ENCODE measurements around the gene ZMAT5. TPM values are rescaled to one million over a fixed set of nuclear protein-coding genes. Genes with fewer than 3 reads are reported as not detected.

The ZMAT5 gene
- total and polyA plus RNA-seq, 10 of the 15 experiments (the other 5 are each of a cell fraction or from before 2014, with no cell fraction given): 2.3 to 43.0 (median 21.9) TPM

GRCh38 chr22:29801153-29801552 is 34.3 kb upstream of the ZMAT5 start (continued):
- no peak for TF ChIP-seq REST (IDR thresholded peaks at IDR 0.05; ENCODE audit: low read depth, low read length)
- no peak for TF ChIP-seq CHD4 (IDR thresholded peaks at IDR 0.05)

GRCh38 chr22:29799217-29799680 is 32.4 kb upstream of the ZMAT5 start:
- ChIA-PET POLR2A (interaction anchor here (0.9 kb wide), 1 partner anchor 24 kb away, joined by 3 read pairs; no protein-coding TSS in a partner anchor), CTCF (interaction anchor here (0.9 kb wide), 1 partner anchor 29 kb away, joined by 3 read pairs; no protein-coding TSS in a partner anchor), SMC1A (ENCODE audit: uncharacterized antibody, unreplicated experiment) (no interaction called here), RAD21 (ENCODE audit: unreplicated experiment) (interaction anchor here (1.9 kb wide), 1 partner anchor 22 kb away, joined by 4 read pairs; no protein-coding TSS in a partner anchor)
- WGBS (ENCODE audit: insufficient coverage, insufficient replicate concordance, low lambda C conversion rate, missing lambda C conversion rate): 98% methylated on average over 8 of the region's 8 CpGs
- H3K27ac ChIP-seq (ENCODE audit: control insufficient read depth, insufficient read depth): peak overlapping the region; percentile 51
- peaks cover 5 to 21% of the 10 kb centered on the region in 2 experiments; a peak in 3 of 4 replicates for H3K36me3 ChIP-seq (ENCODE audit: control insufficient read depth in 2 of 2, insufficient read depth in 2 of 2, low read length in 1 of 2)
- in situ Hi-C loops (cut with MboI): no loop called here
- no peaks in the 10 kb centered on the region for H3K27me3 ChIP-seq (replicated peaks in 1 of 2; ENCODE audit: control insufficient read depth in 2 of 2, insufficient read depth in 2 of 2, low read length in 1 of 2)
- DNase-seq (ENCODE audit: low read depth, low spot score): no peak
- no peak overlapping the region for H2AFZ ChIP-seq (ENCODE audit: control insufficient read depth, low read depth, low read length)
- TF ChIP-seq SP1 (IDR thresholded peaks at IDR 0.05; ENCODE audit: low read depth, low read length) (no peak), MYB (IDR thresholded peaks at IDR 0.05; ENCODE audit: borderline replicate concordance, low read depth, low read length) (no peak), ELK1 (IDR thresholded peaks at IDR 0.05; ENCODE audit: low read depth, low read length) (no peak)
- H3K9ac ChIP-seq (ENCODE audit: control insufficient read depth, insufficient read depth, low read length): no peak overlapping the region
- intact Hi-C loops (cut with micrococcal nuclease; ENCODE audit: unreplicated experiment): no loop called here
- no peak for ATAC-seq
- no peaks in the 10 kb centered on the region for H3K79me2 ChIP-seq (ENCODE audit: control insufficient read depth, insufficient read depth, low read length)
- peaks cover 27% of the 10 kb centered on the region for H3K4me1 ChIP-seq (ENCODE audit: control insufficient read depth, insufficient read depth, low read length)
- H3K9me3 ChIP-seq (replicated peaks; ENCODE audit: control insufficient read depth, insufficient read depth, low read length): no peaks in the 10 kb centered on the region
- no peak for FAIRE-seq
- H3K4me2 ChIP-seq (ENCODE audit: control insufficient read depth, insufficient read depth): no peak overlapping the region
- BruUV-seq (replicated peaks): no TSS peak
- no peak overlapping the region for H3K4me3 ChIP-seq
- no peaks in the 10 kb centered on the region for H4K20me1 ChIP-seq (ENCODE audit: control insufficient read depth, insufficient read depth)

All from GM12878 (cell line).